T-helper 2 cell treated with Interferon-gamma antibody and Interleukin-4, amounts not matched to agents 100 ng/mL and 5 ng/mL, for 36 hours (primary cell): ENCODE measurements around the gene NDUFB7. TPM values are rescaled to one million over a fixed set of nuclear protein-coding genes. Genes with fewer than 3 reads are reported as not detected.
"Not testable (repeated sequence)": the region's sequence is repeated elsewhere in the genome, so short reads cannot be mapped to it uniquely, and the experiment has no call there.

Experiments
- intact Hi-C: fragments of 100-400 bp; cut with micrococcal nuclease; formaldehyde crosslinking; loops from one replicate; pipeline ENCODE4 v1.15.1; 2023
- total RNA-seq: library from RNA; stranded (reverse); gene quantifications from 2 replicates; pipeline ENCODE4 v1.2.3, GENCODE V29; 2022

Gene NDUFB7
- total RNA-seq, 1 donor from 2014 or later, result 126 TPM

GRCh38 chr19:14575428-14575980, 3.6 kb upstream of the NDUFB7 start:
- intact Hi-C loops, result no loop called here

GRCh38 chr19:14570864-14571527, 870 bp downstream of the NDUFB7 start:
- intact Hi-C loops, result loop anchor here (5.0 kb wide), 1 partner anchor 316 kb away; the partner anchor contains the start of gene OR7A17

DNA sequence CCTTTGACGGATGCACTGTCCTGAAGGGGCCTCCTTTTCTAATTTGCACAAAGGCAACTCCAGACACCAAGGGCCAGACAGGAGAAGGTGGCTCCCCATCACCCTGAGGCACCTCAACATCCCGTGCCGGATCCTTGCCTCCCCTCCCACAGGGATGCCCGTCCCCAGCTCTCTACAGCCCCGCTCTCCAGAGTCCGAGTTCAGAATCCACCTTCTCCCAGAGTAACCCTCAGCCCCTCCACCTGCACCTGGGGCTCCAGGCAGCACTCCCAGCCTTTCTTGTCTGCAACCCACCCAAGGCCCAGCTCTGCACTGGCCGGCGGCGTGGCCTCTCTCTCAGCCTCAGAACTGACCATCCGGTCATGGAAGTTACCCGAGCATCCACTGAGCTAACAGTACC, 4.8 kb downstream of the NDUFB7 start:
- intact Hi-C loops, result no loop called here

- intact Hi-C loops, result no loop called here
Observed at GRCh38 chr19:14566712-14567077, 5.2 kb downstream of the NDUFB7 start.

GRCh38 chr19:14565765-14566711, 5.8 kb downstream of the NDUFB7 start:
- intact Hi-C loops, result no loop called here

DNA sequence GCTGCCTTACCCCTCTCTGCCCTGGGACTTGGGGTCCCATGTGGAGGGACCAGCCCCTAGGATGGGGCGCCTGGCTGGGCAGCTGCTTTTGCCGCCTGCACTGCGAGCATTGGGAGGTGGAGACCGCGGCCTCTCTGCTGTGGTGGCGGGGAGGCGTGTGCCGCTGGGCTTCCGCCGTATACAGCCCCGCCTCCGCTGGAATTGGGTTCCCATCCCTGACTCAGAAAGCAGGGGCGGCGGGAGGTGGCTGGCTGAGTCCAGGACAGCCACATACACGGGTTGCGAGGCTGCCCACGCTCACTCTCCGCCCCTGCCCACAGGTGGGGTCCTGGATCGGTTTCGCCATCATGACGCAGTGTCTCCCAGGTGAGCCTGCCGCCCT, 6.6 kb downstream of the NDUFB7 start:
- intact Hi-C loops, result no loop called here

- intact Hi-C loops, result not testable (repeated sequence)
Observed at GRCh38 chr19:14564652-14565297, 7.1 kb downstream of the NDUFB7 start.

DNA sequence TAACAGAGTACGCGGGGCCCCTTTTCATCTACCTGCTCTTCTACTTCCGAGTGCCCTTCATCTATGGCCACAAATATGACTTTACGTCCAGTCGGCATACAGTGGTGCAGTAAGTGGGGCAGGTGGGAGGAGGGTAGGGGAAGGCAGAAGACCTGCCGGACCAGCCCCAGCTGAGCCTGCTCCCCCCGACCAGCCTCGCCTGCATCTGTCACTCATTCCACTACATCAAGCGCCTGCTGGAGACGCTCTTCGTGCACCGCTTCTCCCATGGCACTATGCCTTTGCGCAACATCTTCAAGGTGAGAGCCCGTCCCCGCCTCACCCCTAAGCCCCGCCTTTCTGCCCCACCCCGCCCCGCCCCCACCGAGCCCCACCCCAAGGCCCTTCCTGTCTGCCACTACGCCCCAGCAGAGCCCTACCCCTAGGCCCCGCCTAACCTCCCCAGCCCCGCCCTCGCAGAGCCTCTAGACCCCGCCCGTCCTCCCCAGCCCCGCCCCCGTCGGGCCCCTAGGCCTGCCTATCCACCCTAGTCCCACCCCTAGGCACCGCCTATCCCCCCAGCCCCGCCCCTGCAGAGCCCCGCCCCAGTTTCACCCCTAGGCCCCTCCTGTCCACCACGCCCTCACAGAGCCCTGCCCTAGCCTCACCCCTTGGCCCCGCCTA, 7.7 kb downstream of the NDUFB7 start:
- intact Hi-C loops, result no loop called here

DNA sequence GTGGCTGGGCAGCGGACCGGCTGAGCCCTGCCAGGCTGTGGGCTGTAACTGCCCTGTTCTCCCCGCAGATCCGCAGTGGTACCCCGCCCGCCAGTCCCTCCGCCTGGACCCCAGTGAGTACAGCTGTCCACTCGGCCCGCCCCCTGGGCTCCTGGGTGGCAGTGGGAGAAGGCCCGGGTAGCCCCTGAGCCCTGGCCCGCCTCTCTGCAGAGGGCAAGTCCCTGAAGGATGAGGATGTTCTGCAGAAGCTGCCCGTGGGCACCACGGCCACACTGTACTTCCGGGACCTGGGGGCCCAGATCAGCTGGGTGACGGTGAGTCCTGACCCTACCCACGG, 8.3 kb downstream of the NDUFB7 start:
- intact Hi-C loops, result no loop called here

DNA sequence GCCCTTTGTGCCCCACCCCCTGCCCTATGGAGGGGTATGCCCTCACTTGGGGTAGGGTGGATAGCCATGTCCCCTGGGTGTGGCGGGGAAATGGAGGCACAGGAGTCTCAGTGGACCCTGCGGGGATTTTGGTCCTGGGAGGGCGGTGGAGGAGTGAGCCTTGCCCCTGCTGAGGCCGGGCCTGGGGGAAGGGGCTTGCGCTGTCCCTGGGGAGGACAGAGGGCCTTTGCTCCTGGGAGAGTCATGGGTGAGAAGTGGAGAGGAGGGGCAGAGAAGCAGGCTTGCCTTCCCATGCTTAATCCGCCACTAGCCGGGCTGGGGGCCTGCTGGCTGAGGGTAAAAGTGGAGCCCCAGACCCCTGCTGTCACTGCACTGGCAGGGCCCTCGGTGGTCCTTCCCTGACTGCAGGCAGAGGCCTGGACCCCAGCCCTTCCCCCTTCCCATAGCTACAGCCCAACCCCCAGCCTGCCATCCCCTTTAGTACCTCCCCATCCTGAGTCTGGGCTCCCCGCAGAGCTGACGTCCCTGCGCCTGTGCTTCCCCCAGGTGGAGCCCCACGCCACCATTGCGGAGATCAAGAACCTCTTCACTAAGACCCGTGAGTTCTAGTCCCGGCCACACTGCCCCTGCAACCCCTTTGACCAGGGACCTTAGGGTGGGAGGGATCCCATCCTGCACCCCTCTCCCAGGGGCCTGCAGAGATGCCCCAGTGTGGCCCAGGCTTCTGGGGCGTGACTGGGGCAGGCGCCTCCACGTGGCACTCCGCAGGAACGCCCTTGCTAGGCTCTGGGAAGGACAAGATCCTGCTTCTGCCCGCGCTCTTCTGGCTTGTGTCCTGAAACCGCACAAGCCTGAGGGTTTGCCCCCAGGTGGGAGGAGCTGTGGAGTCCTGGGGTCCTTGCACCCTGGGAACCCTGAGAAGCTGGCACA, 8.9 kb downstream of the NDUFB7 start:
- intact Hi-C loops, result no loop called here

- intact Hi-C loops, result no loop called here
Observed at GRCh38 chr19:14561847-14562351, 10.0 kb downstream of the NDUFB7 start.

DNA sequence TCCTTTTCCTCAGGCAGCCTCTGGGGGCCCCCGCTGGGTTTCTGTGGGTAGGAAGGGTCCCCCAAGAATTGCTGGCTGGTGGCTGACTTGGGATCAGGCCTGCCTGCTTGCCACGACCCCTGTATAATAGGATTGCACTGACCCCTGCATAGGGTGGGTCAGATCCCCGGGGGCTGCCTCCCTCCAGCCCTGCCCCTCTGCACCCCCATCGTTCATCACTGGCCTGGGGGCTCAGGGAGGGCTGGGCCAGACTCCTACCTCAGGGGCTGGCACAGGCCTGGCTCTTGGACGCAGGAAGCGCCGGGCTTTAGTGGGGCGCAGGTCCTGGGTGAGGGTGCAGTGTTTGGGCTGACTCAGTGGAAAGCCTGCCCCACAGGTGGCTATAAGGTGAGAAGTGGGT, 10.6 kb downstream of the NDUFB7 start:
- intact Hi-C loops, result no loop called here

- intact Hi-C loops, result no loop called here
Observed at GRCh38 chr19:14560776-14561108, 11.1 kb downstream of the NDUFB7 start.

- intact Hi-C loops, result no loop called here
Observed at GRCh38 chr19:14559916-14560775, 11.7 kb downstream of the NDUFB7 start.

DNA sequence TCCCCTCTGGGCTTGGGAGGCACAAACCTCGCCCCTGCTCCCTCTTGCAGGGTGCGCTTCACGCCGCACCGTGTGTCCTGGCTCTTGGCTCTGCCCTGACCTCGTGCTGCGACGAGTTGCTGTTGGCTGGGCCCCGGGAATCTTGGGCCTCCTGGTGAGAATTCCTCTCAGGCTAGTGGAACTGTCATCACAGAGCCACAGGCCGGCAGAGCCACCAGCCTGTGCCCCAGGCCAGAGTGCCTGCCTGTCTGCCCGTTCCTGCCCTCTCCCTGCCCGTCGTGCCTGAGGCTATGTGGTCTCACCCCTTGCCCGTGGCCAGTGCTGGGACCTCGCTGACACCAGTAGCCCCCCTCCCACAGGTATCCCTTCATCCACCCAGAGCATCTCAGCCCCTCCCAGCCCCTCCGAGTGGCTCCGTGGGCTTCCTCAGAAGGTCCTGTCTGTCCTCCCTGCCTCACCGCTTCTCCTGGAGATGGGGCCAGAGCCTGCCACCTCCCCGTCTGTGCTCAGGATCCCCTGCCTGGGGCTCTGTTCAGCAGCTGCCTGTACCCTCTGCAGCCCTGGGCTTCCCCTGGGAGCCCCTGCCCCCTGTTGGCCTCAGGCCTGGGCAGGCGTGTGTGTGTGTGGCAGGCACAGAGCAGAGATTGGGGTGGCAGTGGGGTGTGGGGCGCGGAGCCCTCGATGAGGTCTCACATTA, 13.3 kb downstream of the NDUFB7 start:
- intact Hi-C loops, result no loop called here

DNA sequence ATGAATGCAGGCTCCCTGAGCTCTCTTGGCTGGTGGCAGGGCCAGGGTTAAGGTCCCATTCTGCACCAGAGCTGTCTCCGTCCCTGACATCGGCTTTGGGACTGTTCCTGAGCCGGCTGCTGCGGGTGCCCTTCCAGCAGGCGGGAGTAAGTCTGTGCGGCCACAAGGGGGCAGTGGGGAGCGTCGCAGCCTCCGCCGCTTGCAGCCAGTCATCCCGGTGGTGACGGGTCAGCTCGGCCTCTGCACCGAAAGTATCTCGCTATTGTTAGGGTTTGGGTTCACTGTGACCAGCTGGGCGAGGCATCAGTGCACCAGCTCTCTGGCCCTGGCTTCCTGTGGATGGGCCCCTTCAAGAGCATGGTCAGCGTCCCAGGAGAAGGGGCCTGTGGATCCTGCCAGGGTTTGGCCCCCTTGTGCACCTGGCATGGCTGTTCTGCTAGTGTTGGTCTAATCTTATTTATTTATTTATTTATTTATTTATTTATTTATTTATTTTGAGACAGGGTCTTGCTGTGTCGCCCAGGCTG, 15.1 kb downstream of the NDUFB7 start:
- intact Hi-C loops, result no loop called here

- intact Hi-C loops, result no loop called here
Observed at GRCh38 chr19:14555918-14556661, 15.8 kb downstream of the NDUFB7 start.

DNA sequence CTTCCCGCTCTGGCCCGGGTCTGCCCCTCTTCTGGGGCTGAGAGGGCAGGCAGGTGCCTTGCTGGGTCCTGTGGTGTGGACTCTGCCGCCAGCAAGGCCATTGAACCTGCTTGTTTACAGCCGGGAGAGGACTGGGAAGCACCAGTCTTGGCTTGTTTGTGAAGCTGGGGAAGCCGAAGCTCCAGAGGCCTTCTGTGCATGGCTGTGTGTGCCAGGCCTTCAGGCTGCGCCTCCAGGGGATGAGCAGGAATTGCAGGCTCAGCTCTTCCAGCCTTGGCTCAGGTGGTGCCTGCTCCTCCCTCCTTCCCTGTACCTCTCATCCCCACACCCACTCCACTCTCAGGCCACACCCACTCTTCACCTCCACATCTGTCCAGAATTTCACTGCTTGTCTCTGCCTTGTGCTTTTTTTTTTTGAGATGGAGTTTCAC, 17.5 kb downstream of the NDUFB7 start:
- intact Hi-C loops, result loop anchor here (5.0 kb wide), 1 partner anchor 47 kb away; no protein-coding TSS in a partner anchor
